GM13976 (cell line): ENCODE data around the gene RETREG3.
"Not testable (repeated sequence)": the region's sequence is repeated elsewhere in the genome, so short reads cannot be mapped to it uniquely, and the experiment has no call there.

ENCODE experiments used
- DNase-seq: peaks from one replicate; pipeline ENCODE4 v3.0.0; 2012; ENCODE audit warnings: low spot score
- in situ Hi-C: fragments of 300-500 bp; cut with MboI; formaldehyde crosslinking; loops from one replicate; pipeline ENCODE4 v1.12.0; 2022; ENCODE audit warnings: low sequenced_read_pairs, mixed read lengths, inconsistent platforms; ENCODE audit not compliant: unreplicated experiment
- TF ChIP-seq, protein P1 (sequence below): IDR thresholded peaks from 2 replicates; pipeline ENCODE4 v1.5.1; 2012; ENCODE audit warnings: borderline replicate concordance, mild to moderate bottlenecking; ENCODE audit not compliant: insufficient read depth; ENCODE audit errors: extremely low read depth, missing control alignments, control extremely low read depth

RETREG3 gene

DNA sequence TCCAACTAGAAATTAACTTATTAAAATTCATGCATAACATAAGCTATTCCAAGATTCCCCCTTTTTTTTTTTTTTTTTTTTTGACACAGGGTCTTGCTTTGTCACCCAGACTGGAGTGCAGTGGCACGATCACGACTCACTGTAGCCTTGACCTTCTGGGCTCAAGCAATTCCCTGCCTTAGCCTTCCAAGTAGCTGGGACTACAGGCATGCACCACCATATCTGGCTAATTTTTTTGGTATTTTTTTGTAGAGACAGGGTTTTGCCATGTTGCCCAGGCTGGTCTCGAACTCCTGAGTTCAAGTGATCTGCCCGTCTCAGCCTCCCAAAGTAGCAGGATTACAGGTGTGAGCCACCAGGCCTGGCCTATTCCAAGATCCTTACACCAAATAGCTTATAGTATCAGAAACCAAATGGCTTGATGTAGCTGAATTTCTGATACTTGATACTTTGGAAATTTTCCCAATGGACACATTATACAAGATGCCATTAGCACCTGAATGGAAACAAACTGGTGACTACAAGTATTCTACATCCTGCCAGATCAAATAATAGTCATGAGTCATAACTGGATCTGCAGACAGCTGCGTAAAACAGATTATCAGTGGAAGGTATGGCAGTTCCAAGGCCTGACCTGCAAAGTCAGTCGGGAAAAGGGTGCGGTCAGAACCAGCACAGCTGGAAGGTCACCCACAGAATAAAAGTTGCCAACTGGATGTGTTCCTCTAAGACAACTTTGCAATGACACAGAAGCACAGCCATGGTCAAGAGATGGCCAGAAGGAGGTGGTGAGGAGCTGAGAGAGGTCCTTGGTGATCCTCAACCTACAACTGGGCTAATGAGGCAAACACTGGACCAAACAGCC lies 14.8 kb upstream of the RETREG3 start:
- TF ChIP-seq, protein P1, sequence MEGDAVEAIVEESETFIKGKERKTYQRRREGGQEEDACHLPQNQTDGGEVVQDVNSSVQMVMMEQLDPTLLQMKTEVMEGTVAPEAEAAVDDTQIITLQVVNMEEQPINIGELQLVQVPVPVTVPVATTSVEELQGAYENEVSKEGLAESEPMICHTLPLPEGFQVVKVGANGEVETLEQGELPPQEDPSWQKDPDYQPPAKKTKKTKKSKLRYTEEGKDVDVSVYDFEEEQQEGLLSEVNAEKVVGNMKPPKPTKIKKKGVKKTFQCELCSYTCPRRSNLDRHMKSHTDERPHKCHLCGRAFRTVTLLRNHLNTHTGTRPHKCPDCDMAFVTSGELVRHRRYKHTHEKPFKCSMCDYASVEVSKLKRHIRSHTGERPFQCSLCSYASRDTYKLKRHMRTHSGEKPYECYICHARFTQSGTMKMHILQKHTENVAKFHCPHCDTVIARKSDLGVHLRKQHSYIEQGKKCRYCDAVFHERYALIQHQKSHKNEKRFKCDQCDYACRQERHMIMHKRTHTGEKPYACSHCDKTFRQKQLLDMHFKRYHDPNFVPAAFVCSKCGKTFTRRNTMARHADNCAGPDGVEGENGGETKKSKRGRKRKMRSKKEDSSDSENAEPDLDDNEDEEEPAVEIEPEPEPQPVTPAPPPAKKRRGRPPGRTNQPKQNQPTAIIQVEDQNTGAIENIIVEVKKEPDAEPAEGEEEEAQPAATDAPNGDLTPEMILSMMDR, result no peak
- in situ Hi-C loops, result no loop called here
- no peak for DNase-seq

DNA sequence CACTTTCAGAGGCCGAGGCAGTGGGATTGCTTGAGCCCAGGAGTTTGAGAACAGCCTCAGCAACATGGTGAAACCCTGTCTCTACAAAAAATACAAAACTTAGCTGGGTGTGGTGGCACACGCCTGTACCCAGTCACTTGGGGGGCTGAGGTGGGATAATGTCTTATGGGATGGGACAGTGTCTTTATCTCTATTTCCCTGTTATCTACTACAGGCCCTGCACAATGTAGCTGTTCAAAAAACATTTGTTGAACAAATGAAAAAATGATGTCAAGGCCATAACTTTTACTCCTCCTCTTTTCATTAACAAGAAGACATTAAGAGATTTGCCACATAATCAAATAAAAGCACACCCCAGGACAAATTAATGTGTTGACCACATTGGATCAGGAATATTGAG lies 14.1 kb upstream of the RETREG3 start:
- TF ChIP-seq, protein P1, result no peak
- in situ Hi-C loops, result no loop called here
- DNase-seq, result no peak

DNA sequence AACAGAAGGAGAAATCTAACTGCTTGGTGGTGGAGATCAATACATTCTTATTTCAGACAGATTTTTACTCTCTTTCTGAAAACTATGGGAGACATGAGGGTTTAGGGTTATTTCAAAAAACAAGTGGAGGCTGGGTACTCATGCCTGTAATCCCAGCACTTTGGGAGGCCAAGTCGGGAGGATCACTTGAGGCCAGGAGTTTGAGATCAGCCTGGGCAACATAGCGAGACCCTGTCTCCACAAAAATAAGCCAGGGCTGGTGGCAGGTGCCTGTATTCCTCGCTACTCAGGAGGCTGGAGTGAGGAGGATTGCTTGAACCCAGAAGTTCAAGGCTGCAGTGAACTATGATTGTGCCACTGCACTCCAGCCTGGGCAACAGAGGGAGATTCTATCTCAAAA lies 12.8 kb upstream of the RETREG3 start:
- DNase-seq, in situ Hi-C loops: not testable (repeated sequence)

DNA sequence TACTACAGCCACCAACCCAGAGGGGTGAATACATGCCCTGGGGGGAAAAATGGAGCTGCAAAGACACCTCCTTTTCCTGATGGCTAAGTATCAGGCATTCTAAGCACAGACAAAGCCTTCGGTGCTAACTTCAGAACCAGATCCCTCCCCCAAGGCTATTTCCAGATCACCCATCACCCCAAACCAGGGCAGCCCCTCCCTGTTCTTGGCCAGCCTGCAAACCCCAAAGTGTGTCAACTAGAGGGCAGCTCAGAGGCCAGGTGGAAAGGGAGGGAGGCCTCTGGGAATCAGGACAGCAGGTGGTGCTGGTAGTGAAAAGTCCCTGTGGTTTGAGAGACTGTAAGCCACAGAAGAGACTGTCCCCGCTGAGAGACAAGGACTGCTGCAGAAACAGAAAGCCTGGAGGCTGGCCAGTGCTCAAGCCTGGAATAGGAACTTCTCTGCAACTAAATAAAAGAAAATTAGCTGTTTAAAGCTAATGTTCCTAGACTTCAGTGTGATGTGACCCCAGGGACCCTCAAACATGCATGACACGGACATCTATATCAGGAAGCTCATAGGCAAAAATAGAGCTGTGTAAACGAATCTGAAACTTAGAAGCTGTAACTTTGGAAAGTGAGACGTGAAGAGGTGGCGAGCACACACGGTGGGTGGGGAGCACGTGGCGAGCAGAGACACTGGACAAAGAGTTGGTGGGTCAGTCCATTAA lies 9.4 kb upstream of the RETREG3 start:
- peak; percentile 81 for DNase-seq
- in situ Hi-C loops, result no loop called here

DNA sequence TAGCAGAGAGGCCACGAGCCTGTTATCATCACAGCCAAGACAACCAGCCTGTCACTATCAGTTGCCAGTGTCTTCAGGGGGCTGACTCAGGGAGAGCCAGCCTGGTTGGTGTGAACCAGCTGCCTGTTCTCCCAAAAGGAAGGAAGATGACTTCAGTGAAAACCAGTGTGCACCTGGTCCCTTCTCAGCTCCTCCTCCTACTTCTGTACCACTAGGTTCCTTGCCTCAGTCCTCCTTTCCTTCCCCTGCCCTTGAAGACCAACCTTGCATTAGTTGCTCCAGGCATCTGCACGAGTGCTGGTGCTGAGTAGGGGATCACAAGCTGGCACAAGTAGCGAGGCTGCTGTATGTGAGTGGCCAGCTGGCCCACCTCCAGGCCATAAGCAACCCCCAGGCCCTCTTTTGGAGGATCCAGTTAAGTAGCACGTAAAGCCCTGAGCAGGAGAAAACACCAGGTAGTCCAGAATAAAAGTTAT lies 8.8 kb upstream of the RETREG3 start:
- in situ Hi-C loops, result no loop called here
- TF ChIP-seq, protein P1, result no peak
- DNase-seq, result peak; percentile 43

More for the DNA sequence above, 9.4 kb upstream of the RETREG3 start:
- TF ChIP-seq, protein P1, result peak; percentile 52

DNA sequence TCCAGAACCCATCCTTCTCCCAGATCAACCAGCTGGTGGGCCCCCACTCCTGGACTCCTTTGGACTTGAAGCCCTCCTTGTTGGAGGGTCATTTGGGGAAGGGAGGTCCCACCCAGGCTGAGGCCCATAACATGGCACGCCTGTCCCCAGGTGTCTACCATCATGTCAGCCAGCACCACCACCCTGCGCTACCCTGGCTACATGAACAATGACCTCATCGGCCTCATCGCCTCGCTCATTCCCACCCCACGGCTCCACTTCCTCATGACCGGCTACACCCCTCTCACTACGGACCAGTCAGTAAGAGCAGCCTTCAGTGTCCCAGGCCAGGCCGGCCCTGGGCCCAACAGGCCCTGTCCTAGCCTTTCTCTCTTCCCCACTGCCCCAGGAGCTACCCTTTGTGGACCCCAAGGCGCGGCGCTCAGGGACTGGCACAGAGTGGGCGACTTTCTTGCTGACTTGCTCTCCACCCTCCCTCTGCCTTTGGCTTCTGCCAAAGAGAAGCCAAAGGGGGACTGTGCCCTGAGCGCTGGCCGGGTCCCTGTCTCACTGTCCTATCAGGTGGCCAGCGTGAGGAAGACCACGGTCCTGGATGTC lies 4.6 kb upstream of the RETREG3 start:
- in situ Hi-C loops, result no loop called here
- DNase-seq, result no peak
- TF ChIP-seq, protein P1, result no peak
